ENCODE results near the gene TCEA2. TPM values are rescaled to one million over a fixed set of nuclear protein-coding genes. Genes with fewer than 3 reads are reported as not detected.

The TCEA2 gene
- total and polyA plus RNA-seq, 2 of the 13 experiments (the other 11 are each of a cell fraction or from before 2014, with no cell fraction given): 28.1 to 33.7 TPM

- TF ChIP-seq HNF1B (CRISPR knock-in tag; IDR thresholded peaks at IDR 0.05) (no peak), ZKSCAN5 (CRISPR knock-in tag; IDR thresholded peaks at IDR 0.05) (no peak), ZNF263 (CRISPR knock-in tag; IDR thresholded peaks at IDR 0.05) (no peak; the same call in 1 of the 2 replicates), PATZ1 (CRISPR knock-in tag; IDR thresholded peaks at IDR 0.05) (peak; percentile 96), ZNF142 (CRISPR knock-in tag; IDR thresholded peaks at IDR 0.05) (no peak), ATAD3A (CRISPR knock-in tag; IDR thresholded peaks at IDR 0.05) (no peak), ZSCAN9 (CRISPR knock-in tag; IDR thresholded peaks at IDR 0.05; ENCODE audit: borderline replicate concordance) (peak; percentile 89), ZNF709 (CRISPR knock-in tag; IDR thresholded peaks at IDR 0.05) (no peak), ZNF746 (CRISPR knock-in tag; IDR thresholded peaks at IDR 0.05) (peak; percentile 87; the same call in 1 of the 2 replicates), YY1 (IDR thresholded peaks at IDR 0.05; ENCODE audit: insufficient read depth, insufficient replicate concordance, low read depth, low read length) (no peak), ZFP36L2 (CRISPR knock-in tag; IDR thresholded peaks at IDR 0.05) (no peak; the same call in none of the 2 replicates), MED13 (CRISPR knock-in tag; IDR thresholded peaks at IDR 0.05) (0 out of 2 replicates have a peak, but pooled peaks have one; percentile 35), KAT8 (CRISPR knock-in tag; IDR thresholded peaks at IDR 0.05) (peak; percentile 73), KDM3A (CRISPR knock-in tag; IDR thresholded peaks at IDR 0.05; ENCODE audit: low read depth) (peak; percentile 32), ZNF710 (CRISPR knock-in tag; IDR thresholded peaks at IDR 0.05; ENCODE audit: borderline replicate concordance) (peak; percentile 65; the same call in 1 of the 2 replicates), ZMYM3 (CRISPR knock-in tag; IDR thresholded peaks at IDR 0.05) (peak; percentile 100), ZFP62 (CRISPR knock-in tag; IDR thresholded peaks at IDR 0.05) (no peak), RELA (CRISPR knock-in tag; IDR thresholded peaks at IDR 0.05) (peak; percentile 93), ZNF589 (CRISPR knock-in tag; conservative IDR thresholded peaks at IDR 0.05) (no peak; the same call in 1 of the 2 replicates)
Observed at GRCh38 chr20:64055893-64056638, 6.9 kb upstream of the TCEA2 start (continued).
